ENCODE measurements around the gene GRIA3. TPM values are rescaled to one million over a fixed set of nuclear protein-coding genes. Genes with fewer than 3 reads are reported as not detected.

The GRIA3 gene
- total RNA-seq, 4 donors from 2014 or later = 0.12 to 0.58 TPM; not detected in 2

DNA sequence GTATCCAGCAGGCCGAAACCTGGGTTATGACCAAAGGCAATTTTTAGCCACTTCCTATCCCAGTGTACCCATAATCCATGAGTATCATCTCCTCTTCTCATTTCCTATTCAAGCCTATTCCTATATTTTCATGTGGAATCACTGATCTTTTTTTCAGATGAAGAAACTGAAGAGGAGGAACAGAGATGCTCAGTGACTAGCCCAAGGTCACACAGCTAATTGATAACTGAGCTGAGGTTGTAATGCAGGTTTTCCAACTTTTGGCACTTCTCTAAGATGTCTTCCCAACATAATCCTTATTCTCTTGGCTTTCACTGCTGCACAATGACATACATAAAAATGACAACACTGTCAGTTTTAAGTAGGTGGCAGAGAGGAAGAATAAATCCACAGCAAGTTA, 15.3 kb downstream of the GRIA3 start:
- 78 to 95% methylated on average over 1 of the region's 1 CpG for WGBS, 2 donors
- intact Hi-C loops (cut with DNase I; ENCODE audit: low total_unique reads) = no loop called here
- no peak for DNase-seq (ENCODE audit: low spot score in 2 of 2)
- H3K4me3 ChIP-seq (ENCODE audit: low read depth, poor library complexity, severe bottlenecking) = no peak overlapping the region
- TF ChIP-seq CTCF (IDR thresholded peaks at IDR 0.05) (no peak), POLR2A (IDR thresholded peaks at IDR 0.05) (no peak)

- intact Hi-C loops (cut with DNase I; ENCODE audit: low total_unique reads) = no loop called here
- no peak overlapping the region for H3K4me3 ChIP-seq (ENCODE audit: low read depth, poor library complexity, severe bottlenecking)
- 70 to 73% methylated on average over 5 of the region's 5 CpGs for WGBS, 2 donors
- no peak for TF ChIP-seq CTCF (IDR thresholded peaks at IDR 0.05)
- TF ChIP-seq POLR2A (IDR thresholded peaks at IDR 0.05) = no peak
- DNase-seq (ENCODE audit: low spot score in 2 of 2) = no peak
These were observed 17.6 kb downstream of the GRIA3 start for GRCh38 chrX:123201720-123202119.

DNA sequence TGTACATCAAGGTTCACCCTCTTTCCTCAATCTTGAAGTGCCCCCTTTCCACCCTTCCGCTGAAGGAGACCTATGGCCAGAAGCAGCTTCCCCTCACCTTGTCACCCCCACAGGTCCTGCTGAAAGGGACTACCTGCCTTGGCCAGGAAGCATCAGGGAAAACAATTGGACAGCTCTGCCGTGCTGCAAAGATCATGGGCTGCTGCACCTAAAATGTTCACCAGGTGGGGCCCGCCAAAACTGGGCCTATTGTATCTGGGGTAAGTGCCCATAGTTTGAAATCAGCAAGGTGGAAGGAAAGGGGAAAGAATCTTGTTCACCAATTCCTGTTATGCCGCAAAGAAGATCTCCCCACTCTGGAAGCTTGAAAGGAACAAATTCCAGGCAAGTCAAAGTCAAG, 18.4 kb downstream of the GRIA3 start:
- no peak overlapping the region for H3K4me3 ChIP-seq (ENCODE audit: low read depth, poor library complexity, severe bottlenecking)
- DNase-seq (ENCODE audit: low spot score in 2 of 2) = no peak
- intact Hi-C loops (cut with DNase I; ENCODE audit: low total_unique reads) = no loop called here
- 69 to 91% methylated on average over 4 of the region's 4 CpGs for WGBS, 2 donors
- no peak for TF ChIP-seq CTCF (IDR thresholded peaks at IDR 0.05)
- TF ChIP-seq POLR2A (IDR thresholded peaks at IDR 0.05) = no peak

GRCh38 chrX:123203772-123204171, 19.7 kb downstream of the GRIA3 start:
- 68 to 97% methylated on average over 3 of the region's 3 CpGs for WGBS, 2 donors
- H3K4me3 ChIP-seq (ENCODE audit: low read depth, poor library complexity, severe bottlenecking) = no peak overlapping the region
- intact Hi-C loops (cut with DNase I; ENCODE audit: low total_unique reads) = no loop called here
- TF ChIP-seq CTCF (IDR thresholded peaks at IDR 0.05) (no peak), POLR2A (IDR thresholded peaks at IDR 0.05) (no peak)
- DNase-seq (ENCODE audit: low spot score in 2 of 2) = no peak

DNA sequence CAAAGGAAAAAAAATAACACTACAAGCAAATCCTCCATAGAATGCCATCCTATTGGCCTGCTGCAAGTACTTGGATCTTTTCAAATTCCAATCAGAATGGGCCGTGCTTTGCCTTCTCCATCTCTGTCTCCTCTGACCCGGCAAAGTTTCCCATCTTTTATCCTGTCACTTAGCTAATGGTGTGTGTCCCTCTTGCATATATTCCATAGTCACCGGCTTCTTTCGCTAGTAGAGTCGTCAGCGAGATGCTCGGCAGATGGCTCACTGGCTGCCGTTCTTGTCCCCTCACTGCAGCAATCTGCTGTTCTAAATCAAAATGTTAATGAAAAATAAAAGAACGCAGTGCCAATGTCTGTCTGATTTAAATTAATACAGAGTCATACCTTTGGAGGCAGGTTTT, 22.1 kb downstream of the GRIA3 start:
- TF ChIP-seq CTCF (IDR thresholded peaks at IDR 0.05) = no peak
- TF ChIP-seq POLR2A (IDR thresholded peaks at IDR 0.05) = no peak
- no peak for DNase-seq (ENCODE audit: low spot score in 2 of 2)
- intact Hi-C loops (cut with DNase I; ENCODE audit: low total_unique reads) = no loop called here
- no peak overlapping the region for H3K4me3 ChIP-seq (ENCODE audit: low read depth, poor library complexity, severe bottlenecking)
- WGBS, 2 donors = 81 to 89% methylated on average over 9 of the region's 9 CpGs

- H3K4me3 ChIP-seq (ENCODE audit: low read depth, poor library complexity, severe bottlenecking) = no peak overlapping the region
- TF ChIP-seq POLR2A (IDR thresholded peaks at IDR 0.05) (no peak), CTCF (IDR thresholded peaks at IDR 0.05) (no peak)
- DNase-seq (ENCODE audit: low spot score in 2 of 2) = no peak
- intact Hi-C loops (cut with DNase I; ENCODE audit: low total_unique reads) = no loop called here
These were observed 26.2 kb downstream of the GRIA3 start for GRCh38 chrX:123210252-123210651.
